ENCODE results near the gene SMC3. TPM values are rescaled to one million over a fixed set of nuclear protein-coding genes. Genes with fewer than 3 reads are reported as not detected.

Gene SMC3
- total and polyA plus RNA-seq, 2 of the 4 experiments (the other 2 are of a cell fraction) = 15.0 to 15.2 TPM

- Histone ChIP-seq H3K18ac (ENCODE audit: low read depth, low read length) (no peak within 1 kb of the TSS), H4K20me1 (ENCODE audit: insufficient read depth, low read length) (no peaks in the 10 kb centered on the region), H3K4me3 (ENCODE audit: insufficient read depth, low read depth, low read length) (peak within 1 kb of the TSS; percentile 95), H3K14ac (replicated peaks; ENCODE audit: low read depth, low read length) (no peak within 1 kb of the TSS), H3K27me3 (ENCODE audit: control insufficient read depth, insufficient read depth, low read length) (peaks cover 45% of the 10 kb centered on the region), H2AFZ (replicated peaks; ENCODE audit: low read length, poor library complexity) (peak within 1 kb of the TSS; percentile 88), H3K56ac (ENCODE audit: extremely low read depth, insufficient read depth, low read length) (no peak within 1 kb of the TSS), H2BK20ac (ENCODE audit: low read depth, low read length) (no peak within 1 kb of the TSS), H3K79me1 (ENCODE audit: low read depth in 1 of 2, low read length in 2 of 2) (no peaks in the 10 kb centered on the region), H2BK5ac (ENCODE audit: low read depth, low read length, poor library complexity, severe bottlenecking) (peak within 1 kb of the TSS; percentile 3), H3K9ac (ENCODE audit: low read depth, low read length) (peak within 1 kb of the TSS; percentile 77), H3K23ac (ENCODE audit: low read depth, low read length) (peak within 1 kb of the TSS; percentile 66; the same call in 1 of the 2 replicates), H2AK9ac (replicated peaks; ENCODE audit: low read depth, low read length, poor library complexity) (no peak within 1 kb of the TSS), H3K9me3 (ENCODE audit: control insufficient read depth, insufficient read depth, low read length) (0 out of 2 replicates have a peak, but pooled peaks cover 2% of the 10 kb centered on the region), H2BK120ac (ENCODE audit: low read depth, low read length) (no peak within 1 kb of the TSS), H3K9me1 (ENCODE audit: insufficient read depth, low read length) (no peaks in the 10 kb centered on the region), H2AK5ac (ENCODE audit: low read depth, low read length) (no peak within 1 kb of the TSS), H4K91ac (ENCODE audit: insufficient read depth, low read depth, low read length) (no peak within 1 kb of the TSS), H4K5ac (ENCODE audit: low read depth, low read length) (no peak within 1 kb of the TSS), H3K27ac (ENCODE audit: insufficient read depth, low read length) (no peak within 1 kb of the TSS), H4K8ac (ENCODE audit: low read depth in 2 of 2, low read length in 2 of 2) (no peak within 1 kb of the TSS), H2BK15ac (ENCODE audit: low read depth, low read length) (no peak within 1 kb of the TSS), H3K4me1 (ENCODE audit: control insufficient read depth, insufficient read depth, low read length) (peaks cover 2% of the 10 kb centered on the region; the same call in 1 of the 2 replicates), H3K4ac (ENCODE audit: low read depth, low read length) (peak within 1 kb of the TSS; percentile 20; the same call in 1 of the 2 replicates), H3K36me3 (ENCODE audit: control insufficient read depth, insufficient read depth, low read length) (no peaks in the 10 kb centered on the region), H3K4me2 (ENCODE audit: low read depth, low read length) (peak within 1 kb of the TSS; percentile 97)
- dilution Hi-C loops (cut with HindIII; ENCODE audit: low sequenced_read_pairs, unreplicated experiment) = no loop called here
- BruUV-seq (replicated peaks) = no TSS peak
- in situ Hi-C loops (cut with MboI; ENCODE audit: low sequenced_read_pairs) = no loop called here
- intact Hi-C loops (cut with micrococcal nuclease) = loop anchor here (5.0 kb wide), 1 partner anchor 38 kb away; no protein-coding TSS in a partner anchor
- 0% methylated on average over 83 of the region's 106 CpGs; no CpG with 5 or more reads in 1 of the 2 experiments for WGBS, 2 experiments (ENCODE audit: extremely low coverage in 2 of 2, insufficient read length in 1 of 2)
- ATAC-seq (ENCODE audit: low read depth) = peak; percentile 83
- DNase-seq = no peak
- POLR2A ChIA-PET (ENCODE audit: unreplicated experiment) = no interaction called here
- CTCF ChIA-PET = interaction anchor here (0.6 to 0.8 kb wide), 2 partner anchors 25 to 254 kb away, joined by 3 read pairs; no protein-coding TSS in a partner anchor
- TF ChIP-seq RFX5 (IDR thresholded peaks at IDR 0.05; ENCODE audit: low read depth, low read length) = no peak
- TF ChIP-seq ELK1 (IDR thresholded peaks at IDR 0.05; ENCODE audit: borderline replicate concordance, low read depth, low read length) = no peak
- TF ChIP-seq FOS (IDR thresholded peaks at IDR 0.05; ENCODE audit: low read depth, low read length) = no peak
- TF ChIP-seq RCOR1 (IDR thresholded peaks at IDR 0.05; ENCODE audit: insufficient replicate concordance, low read length) = no peak
- TF ChIP-seq USF2 (IDR thresholded peaks at IDR 0.05; ENCODE audit: low read depth, low read length) = no peak
- no peak for TF ChIP-seq CTCF (conservative IDR thresholded peaks at IDR 0.05; ENCODE audit: low read depth, low read length)
- no peak for TF ChIP-seq RAD21 (IDR thresholded peaks at IDR 0.05; ENCODE audit: low read length)
- no peak for TF ChIP-seq MXI1 (IDR thresholded peaks at IDR 0.05; ENCODE audit: borderline replicate concordance, low read depth, low read length)
- TF ChIP-seq BHLHE40 (IDR thresholded peaks at IDR 0.05; ENCODE audit: low read depth, low read length) = no peak
- no peak for TF ChIP-seq MAZ (IDR thresholded peaks at IDR 0.05; ENCODE audit: borderline replicate concordance, low read depth, low read length)
- no peak for TF ChIP-seq CHD1 (IDR thresholded peaks at IDR 0.05; ENCODE audit: low read depth, low read length)
- TF ChIP-seq CEBPB (IDR thresholded peaks at IDR 0.05; ENCODE audit: low read depth, low read length) = no peak
- TF ChIP-seq POLR2A (IDR thresholded peaks at IDR 0.05; ENCODE audit: low read depth, low read length) = no peak
- no peak for TF ChIP-seq MAFK (IDR thresholded peaks at IDR 0.05; ENCODE audit: low read depth, low read length)
Measured at GRCh38 chr10:110643653-110644597, 76.4 kb downstream of the SMC3 start, which contains the start of gene RBM20. Gene RBM20, plus strand, starts transcription at chr10:110644336. Its CDS starts 119 bp downstream, at chr10:110644455.
